CD1c-positive myeloid dendritic cell (primary cell): ENCODE results near the gene CLCF1.

Experiments
- DNase-seq: peaks from one replicate; pipeline ENCODE4 v3.0.0-alpha.2; 2016; ENCODE audit errors: extremely low spot score

The CLCF1 gene

DNA sequence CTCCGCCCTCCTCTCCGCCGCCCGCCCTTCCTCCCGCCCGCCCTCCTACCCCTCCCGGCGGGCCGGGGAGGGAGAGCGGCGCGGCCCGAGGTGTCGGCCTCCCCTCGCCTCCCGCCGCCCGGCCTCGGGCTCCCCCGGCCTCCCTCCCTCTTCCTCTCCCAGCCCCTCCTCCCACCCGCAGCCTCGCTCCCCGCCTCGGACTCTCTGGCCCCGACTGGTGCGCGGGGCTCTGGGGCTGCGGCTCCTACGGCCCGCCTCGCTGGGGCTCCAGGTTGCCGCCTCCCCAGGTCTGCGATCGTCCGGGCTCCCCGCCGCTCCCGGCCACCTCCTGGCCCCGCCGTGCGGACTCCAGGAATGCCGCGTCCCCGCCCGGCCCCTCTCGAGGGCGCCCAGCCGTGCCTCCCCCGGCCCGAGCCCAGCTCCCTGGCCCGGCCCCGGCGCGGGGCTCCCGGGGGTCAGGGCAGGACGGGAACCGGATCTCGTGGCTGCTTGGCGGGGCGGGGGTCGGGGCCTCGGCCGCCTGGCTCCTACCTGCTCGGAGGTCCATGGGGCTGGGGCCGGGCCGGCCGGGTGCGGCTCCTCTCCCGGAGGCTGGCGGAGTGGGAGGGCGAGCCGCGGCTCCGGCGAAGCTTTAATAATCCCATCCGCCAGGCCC is at the start of gene CLCF1:
Gene CLCF1, minus strand, starts transcription at position 606 of the 655 bp plus-strand sequence. Its CDS starts 59 bp downstream, at position 547.
- peak; percentile 50 for DNase-seq

- DNase-seq = no peak
Observed at GRCh38 chr11:67422891-67423290, 49.5 kb upstream of the CLCF1 start.

- no peak for DNase-seq
Observed at GRCh38 chr11:67421430-67422031, 48.1 kb upstream of the CLCF1 start.

DNA sequence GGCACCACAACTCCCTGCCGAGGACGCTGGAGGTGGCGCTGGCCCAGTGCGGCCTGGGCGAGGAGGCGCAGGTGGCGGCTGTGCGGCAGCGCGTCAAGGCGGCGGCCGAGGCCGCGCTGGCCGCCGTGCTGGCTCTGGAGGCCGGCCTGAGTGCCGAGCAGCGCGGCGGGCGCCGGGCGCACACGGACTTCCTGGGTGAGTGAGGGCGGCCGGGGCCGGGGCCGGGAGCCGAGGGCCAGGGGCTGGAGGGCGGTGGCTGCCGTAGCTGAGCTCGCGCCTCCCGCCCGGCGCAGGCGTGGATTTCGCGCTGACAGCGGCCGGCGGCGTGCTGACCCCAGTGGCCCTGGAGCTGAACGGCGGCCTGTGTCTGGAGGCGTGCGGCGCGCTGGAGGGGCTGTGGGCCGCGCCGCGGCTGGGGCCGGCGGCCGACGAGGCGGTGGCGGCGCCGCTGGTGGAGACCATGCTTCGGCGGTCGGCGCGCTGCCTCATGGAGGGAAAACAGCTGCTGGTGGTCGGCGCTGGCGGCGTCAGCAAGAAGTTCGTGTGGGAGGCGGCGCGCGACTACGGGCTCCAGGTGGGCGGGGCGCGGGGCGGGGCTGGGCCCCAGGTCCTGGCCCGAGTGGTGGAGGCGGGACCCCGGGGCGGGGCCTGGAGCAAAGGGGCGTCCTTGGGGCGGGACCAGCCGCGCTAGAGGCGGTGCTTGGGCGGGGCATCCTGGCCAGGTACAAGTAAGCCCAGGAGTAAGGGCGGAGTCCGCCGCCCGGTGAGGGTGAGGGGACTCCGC is 47.4 kb upstream of the CLCF1 start:
- DNase-seq = peak; percentile 96

GRCh38 chr11:67420147-67420645 is 46.8 kb upstream of the CLCF1 start:
- DNase-seq = no peak

- no peak for DNase-seq
Observed at GRCh38 chr11:67419325-67420049, 46.1 kb upstream of the CLCF1 start.

DNA sequence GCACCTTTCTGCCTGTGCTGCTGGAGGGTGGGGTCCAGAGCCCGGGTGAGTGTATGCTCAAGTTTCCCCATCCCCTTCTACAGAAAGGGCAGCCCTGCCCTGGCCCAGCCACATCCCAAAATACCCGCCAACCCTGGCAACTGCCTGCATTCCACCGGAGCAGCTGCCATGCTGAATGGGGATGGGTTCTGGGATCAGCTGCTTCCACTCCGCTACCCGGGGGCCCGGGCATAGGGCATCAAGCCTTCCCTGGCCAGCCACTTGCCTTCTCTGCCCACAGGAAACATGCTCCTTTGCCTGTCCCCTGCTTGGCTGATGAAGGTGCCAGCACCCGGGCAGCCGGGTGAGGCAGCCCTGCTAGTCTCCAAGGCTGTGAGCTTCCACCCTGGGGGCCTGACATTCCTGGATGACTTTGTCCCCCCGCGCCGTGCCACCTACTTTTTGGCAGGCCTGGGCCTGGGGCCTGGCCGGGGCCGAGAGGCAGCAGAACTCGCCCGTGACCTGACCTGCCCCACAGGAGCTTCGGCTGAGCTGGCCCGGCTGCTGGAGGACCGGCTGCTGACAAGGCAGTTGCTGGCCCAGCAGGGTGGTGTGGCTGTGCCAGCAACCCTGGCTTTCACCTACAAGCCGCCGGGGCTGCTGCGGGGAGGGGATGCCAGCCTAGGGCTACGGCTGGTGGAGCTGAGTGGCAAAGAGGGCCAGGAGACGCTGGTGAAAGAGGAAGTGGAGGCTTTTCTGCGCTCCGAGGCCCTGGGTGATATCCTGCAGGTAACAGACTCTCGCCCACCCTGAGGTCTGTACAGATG is 45.3 kb upstream of the CLCF1 start:
- peak; percentile 36 for DNase-seq

DNA sequence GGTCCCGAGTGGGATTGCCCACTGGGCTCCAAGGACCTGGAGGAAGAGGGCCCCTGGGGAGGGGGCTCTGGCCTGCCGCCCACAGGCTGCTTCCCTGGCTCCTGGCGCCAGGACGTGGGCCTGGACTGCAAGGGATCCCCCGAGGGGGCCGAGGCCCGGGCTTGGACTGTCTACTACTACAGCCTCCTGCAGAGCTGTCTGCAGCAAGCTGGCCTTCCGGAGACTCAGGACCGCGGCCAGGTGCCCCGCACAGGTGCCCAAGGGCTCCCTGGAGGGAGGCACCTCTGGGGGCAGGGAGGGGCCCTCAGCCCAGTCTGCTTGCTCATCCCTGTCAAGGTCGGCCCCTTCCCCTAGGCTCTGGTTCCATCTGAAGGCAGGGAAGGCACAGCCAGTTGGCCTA is 44.0 kb upstream of the CLCF1 start:
- DNase-seq = no peak

DNA sequence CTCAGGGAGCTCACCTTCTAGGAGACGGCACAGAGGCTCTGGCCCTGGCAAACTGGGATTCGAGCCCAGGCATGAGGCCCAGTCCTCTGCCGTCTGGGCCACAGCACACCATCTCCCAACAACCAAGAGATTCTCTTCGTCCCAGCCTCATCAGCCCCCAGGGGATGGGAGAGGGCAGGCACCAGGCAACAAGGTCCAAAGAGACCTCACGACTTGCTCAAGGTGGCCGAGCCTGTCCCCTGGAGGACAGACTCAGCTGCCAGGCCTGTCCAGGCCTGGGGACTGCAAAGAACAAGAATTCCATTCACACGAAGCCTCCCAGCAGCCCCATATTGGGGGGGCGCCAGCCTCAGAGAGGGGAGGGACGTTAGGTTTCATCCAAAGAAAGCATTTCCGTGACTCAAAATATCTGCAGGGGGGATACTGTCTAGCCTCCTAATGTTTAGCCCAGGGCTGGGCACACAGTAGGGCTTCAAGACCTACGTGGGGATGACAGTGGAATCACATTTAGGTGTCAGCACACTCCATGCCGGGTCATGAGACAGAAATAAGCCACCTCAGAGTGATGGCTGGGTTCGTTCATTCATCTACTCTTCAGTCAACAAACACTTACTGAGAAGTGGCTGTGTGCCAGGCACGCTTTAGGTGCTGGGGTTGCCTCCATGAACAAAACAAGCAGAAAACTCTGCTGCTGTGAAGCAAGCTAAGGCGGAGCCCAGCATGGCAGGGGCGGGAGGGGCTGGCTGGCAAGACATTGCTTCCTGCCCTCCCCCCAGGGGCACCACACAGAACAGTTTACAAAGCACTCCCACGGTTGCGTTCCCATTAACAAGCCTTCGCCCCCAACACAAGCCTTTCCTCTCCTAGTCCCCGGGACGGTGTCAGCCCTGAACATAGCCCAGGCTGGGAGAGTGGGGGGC is 43.3 kb upstream of the CLCF1 start:
- peak; percentile 70 for DNase-seq

GRCh38 chr11:67415501-67416304 is 42.3 kb upstream of the CLCF1 start, which contains the start of gene CARNS1:
CARNS1 (plus strand) TSS chr11:67415678; CDS start chr11:67416200, 522 bp downstream.
- DNase-seq = no peak

- no peak for DNase-seq
Observed at GRCh38 chr11:67413266-67413849, 40.0 kb upstream of the CLCF1 start.

- DNase-seq = peak; percentile 46
Observed at GRCh38 chr11:67412495-67413179, 39.2 kb upstream of the CLCF1 start.

DNA sequence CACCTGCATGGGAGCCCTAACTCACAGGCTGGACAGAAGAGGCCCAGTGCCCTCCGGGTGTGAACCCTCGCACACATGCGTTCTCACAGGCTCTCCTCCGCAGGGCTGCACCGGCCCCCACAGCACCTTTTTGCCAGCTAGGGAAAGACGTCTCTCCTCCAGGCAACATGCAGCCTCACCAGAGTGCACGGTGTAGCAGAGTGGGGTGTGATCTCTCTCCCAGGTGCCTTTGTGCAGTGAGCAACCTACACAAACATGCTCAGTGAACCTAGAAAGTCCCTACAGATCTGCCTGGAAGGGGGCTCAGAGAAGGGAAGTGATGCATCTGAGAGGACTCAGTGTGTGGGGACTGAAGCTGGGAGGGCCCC is 38.4 kb upstream of the CLCF1 start:
- no peak for DNase-seq

- no peak for DNase-seq
Observed at GRCh38 chr11:67410984-67411784, 37.8 kb upstream of the CLCF1 start.

GRCh38 chr11:67410369-67410831 is 37.0 kb upstream of the CLCF1 start:
- no peak for DNase-seq

GRCh38 chr11:67409781-67410368 is 36.5 kb upstream of the CLCF1 start:
- no peak for DNase-seq

- DNase-seq = no peak
Observed at GRCh38 chr11:67409261-67409666, 35.9 kb upstream of the CLCF1 start.
